Measurements from ENCODE around the gene RNF144A. TPM values are rescaled to one million over a fixed set of nuclear protein-coding genes. Genes with fewer than 3 reads are reported as not detected.
"Not testable (repeated sequence)": the region's sequence is repeated elsewhere in the genome, so short reads cannot be mapped to it uniquely, and the experiment has no call there.

Gene RNF144A
- total RNA-seq, 1 donor from 2014 or later = 34.7 TPM

GRCh38 chr2:6995391-6996097 is 78.3 kb downstream of the RNF144A start:
- intact Hi-C loops (cut with micrococcal nuclease) = no loop called here

- intact Hi-C loops (cut with micrococcal nuclease) = no loop called here
Measured at GRCh38 chr2:6999211-6999877, 82.1 kb downstream of the RNF144A start.

- intact Hi-C loops (cut with micrococcal nuclease) = not testable (repeated sequence)
Measured at GRCh38 chr2:7001395-7001794, 84.2 kb downstream of the RNF144A start.

- intact Hi-C loops (cut with micrococcal nuclease) = no loop called here
Measured at GRCh38 chr2:7003895-7004294, 86.7 kb downstream of the RNF144A start.

- intact Hi-C loops (cut with micrococcal nuclease) = no loop called here
Measured at GRCh38 chr2:7004636-7005035, 87.4 kb downstream of the RNF144A start.

GRCh38 chr2:7007488-7007845 is 90.3 kb downstream of the RNF144A start:
- intact Hi-C loops (cut with micrococcal nuclease) = no loop called here

GRCh38 chr2:7007846-7008741 is 90.9 kb downstream of the RNF144A start:
- intact Hi-C loops (cut with micrococcal nuclease) = no loop called here

GRCh38 chr2:7009207-7009911 is 92.1 kb downstream of the RNF144A start:
- intact Hi-C loops (cut with micrococcal nuclease) = no loop called here

- intact Hi-C loops (cut with micrococcal nuclease) = no loop called here
Measured at GRCh38 chr2:7010391-7011054, 93.3 kb downstream of the RNF144A start.

- intact Hi-C loops (cut with micrococcal nuclease) = no loop called here
Measured at GRCh38 chr2:7011356-7012083, 94.3 kb downstream of the RNF144A start.

GRCh38 chr2:7012141-7012764 is 95.0 kb downstream of the RNF144A start:
- intact Hi-C loops (cut with micrococcal nuclease) = no loop called here

- intact Hi-C loops (cut with micrococcal nuclease) = loop anchor here (1.0 kb wide), 3 partner anchors 10 to 116 kb away; no protein-coding TSS in a partner anchor
Measured at GRCh38 chr2:7013471-7014160, 96.4 kb downstream of the RNF144A start.

- intact Hi-C loops (cut with micrococcal nuclease) = loop anchor here (1.0 kb wide), 2 partner anchors 9 to 117 kb away; no protein-coding TSS in a partner anchor
Measured at GRCh38 chr2:7014174-7014640, 97.0 kb downstream of the RNF144A start.

- intact Hi-C loops (cut with micrococcal nuclease) = no loop called here
Measured at GRCh38 chr2:7015007-7015950, 98.1 kb downstream of the RNF144A start.

GRCh38 chr2:7016148-7016547 is 98.9 kb downstream of the RNF144A start:
- intact Hi-C loops (cut with micrococcal nuclease) = no loop called here

GRCh38 chr2:7016601-7017211 is 99.5 kb downstream of the RNF144A start:
- intact Hi-C loops (cut with micrococcal nuclease) = no loop called here

GRCh38 chr2:7017671-7018281 is 100.6 kb downstream of the RNF144A start:
- intact Hi-C loops (cut with micrococcal nuclease) = no loop called here
